ENCODE data around the gene C7orf57. TPM values are rescaled to one million over a fixed set of nuclear protein-coding genes. Genes with fewer than 3 reads are reported as not detected.

Gene C7orf57
- polyA plus RNA-seq, 4 donors, result 0.03 to 0.04 TPM; not detected in 2

- Histone ChIP-seq H3K36me3 (ENCODE audit: control insufficient read depth in 3 of 3, insufficient read depth in 2 of 3, low read depth in 1 of 3, low read length in 3 of 3) (no peaks in the 10 kb centered on the region), H3K9me3 (ENCODE audit: control insufficient read depth in 2 of 2, insufficient read depth in 1 of 2, low read depth in 1 of 2, low read length in 1 of 2) (peaks cover 0 to 3% of the 10 kb centered on the region in 2 donors), H3K27me3 (ENCODE audit: control insufficient read depth in 3 of 3, insufficient read depth in 3 of 3, low read length in 3 of 3) (peaks cover 0 to 2% (median 2%) of the 10 kb centered on the region in 3 donors), H3K27ac (ENCODE audit: low read depth in 1 of 3, low read length in 2 of 3) (no peak overlapping the region), H3K4me3 (ENCODE audit: low read depth in 1 of 3, low read length in 3 of 3) (no peak overlapping the region), H3K4me1 (ENCODE audit: control insufficient read depth in 3 of 3, insufficient read depth in 2 of 3, low read depth in 1 of 3, low read length in 2 of 3) (no peaks in the 10 kb centered on the region)
- no peak for DNase-seq
- no peak for FAIRE-seq
Observed at GRCh38 chr7:48016641-48017040, 18.7 kb upstream of the C7orf57 start.

GRCh38 chr7:48017674-48018073, 17.7 kb upstream of the C7orf57 start:
- H3K27me3 ChIP-seq (ENCODE audit: control insufficient read depth in 3 of 3, insufficient read depth in 3 of 3, low read length in 3 of 3), result peaks cover 0 to 2% (median 2%) of the 10 kb centered on the region in 3 donors
- DNase-seq (no peak), FAIRE-seq (no peak)
- WGBS, 3 donors, result 78 to 91% (median 82%) methylated on average over 4 of the region's 4 CpGs
- no peaks in the 10 kb centered on the region for H3K36me3 ChIP-seq (ENCODE audit: control insufficient read depth in 3 of 3, insufficient read depth in 2 of 3, low read depth in 1 of 3, low read length in 3 of 3)
- H3K27ac ChIP-seq (ENCODE audit: low read depth in 1 of 3, low read length in 2 of 3), result no peak overlapping the region
- peaks cover 0 to 2% of the 10 kb centered on the region in 2 donors for H3K9me3 ChIP-seq (ENCODE audit: control insufficient read depth in 2 of 2, insufficient read depth in 1 of 2, low read depth in 1 of 2, low read length in 1 of 2)
- H3K4me3 ChIP-seq (ENCODE audit: low read depth in 1 of 3, low read length in 3 of 3), result no peak overlapping the region
- no peaks in the 10 kb centered on the region for H3K4me1 ChIP-seq (ENCODE audit: control insufficient read depth in 3 of 3, insufficient read depth in 2 of 3, low read depth in 1 of 3, low read length in 2 of 3)

GRCh38 chr7:48025624-48026023, 9.7 kb upstream of the C7orf57 start:
- Histone ChIP-seq H3K36me3 (ENCODE audit: control insufficient read depth in 3 of 3, insufficient read depth in 2 of 3, low read depth in 1 of 3, low read length in 3 of 3) (no peaks in the 10 kb centered on the region), H3K9me3 (ENCODE audit: control insufficient read depth in 2 of 2, insufficient read depth in 1 of 2, low read depth in 1 of 2, low read length in 1 of 2) (no peaks in the 10 kb centered on the region), H3K27me3 (ENCODE audit: control insufficient read depth in 3 of 3, insufficient read depth in 3 of 3, low read length in 3 of 3) (peaks cover 0 to 3% (median 0%) of the 10 kb centered on the region in 3 donors), H3K27ac (ENCODE audit: low read depth in 1 of 3, low read length in 2 of 3) (no peak overlapping the region), H3K4me1 (ENCODE audit: control insufficient read depth in 3 of 3, insufficient read depth in 2 of 3, low read depth in 1 of 3, low read length in 2 of 3) (no peaks in the 10 kb centered on the region), H3K4me3 (ENCODE audit: low read depth in 1 of 3, low read length in 3 of 3) (no peak overlapping the region)
- DNase-seq (no peak), FAIRE-seq (no peak)
- WGBS, 3 donors, result 18 to 39% (median 37%) methylated on average over 5 of the region's 5 CpGs

- WGBS, 3 donors, result 82 to 91% (median 88%) methylated on average over 6 of the region's 6 CpGs
- no peak for DNase-seq
- no peak for FAIRE-seq
- Histone ChIP-seq H3K4me3 (ENCODE audit: low read depth in 1 of 3, low read length in 3 of 3) (no peak within 1 kb of the TSS), H3K9me3 (ENCODE audit: control insufficient read depth in 2 of 2, insufficient read depth in 1 of 2, low read depth in 1 of 2, low read length in 1 of 2) (no peaks in the 10 kb centered on the region), H3K36me3 (ENCODE audit: control insufficient read depth in 3 of 3, insufficient read depth in 2 of 3, low read depth in 1 of 3, low read length in 3 of 3) (no peaks in the 10 kb centered on the region), H3K4me1 (ENCODE audit: control insufficient read depth in 3 of 3, insufficient read depth in 2 of 3, low read depth in 1 of 3, low read length in 2 of 3) (no peaks in the 10 kb centered on the region), H3K27ac (ENCODE audit: low read depth in 1 of 3, low read length in 2 of 3) (no peak within 1 kb of the TSS), H3K27me3 (ENCODE audit: control insufficient read depth in 3 of 3, insufficient read depth in 3 of 3, low read length in 3 of 3) (peaks cover 0 to 8% (median 3%) of the 10 kb centered on the region in 3 donors)
Observed at GRCh38 chr7:48028938-48029337, 6.4 kb upstream of the C7orf57 start, which contains the start of gene SUN3. Gene SUN3, minus strand, starts transcription at chr7:48029107. Its CDS starts 169 bp downstream, at chr7:48028938.

GRCh38 chr7:48031111-48031510, 4.2 kb upstream of the C7orf57 start:
- Histone ChIP-seq H3K4me1 (ENCODE audit: control insufficient read depth in 3 of 3, insufficient read depth in 2 of 3, low read depth in 1 of 3, low read length in 2 of 3) (peaks cover 0 to 9% (median 4%) of the 10 kb centered on the region in 3 donors), H3K27me3 (ENCODE audit: control insufficient read depth in 3 of 3, insufficient read depth in 3 of 3, low read length in 3 of 3) (peaks cover 0 to 24% (median 3%) of the 10 kb centered on the region in 3 donors), H3K27ac (ENCODE audit: low read depth in 1 of 3, low read length in 2 of 3) (no peak overlapping the region), H3K36me3 (ENCODE audit: control insufficient read depth in 3 of 3, insufficient read depth in 2 of 3, low read depth in 1 of 3, low read length in 3 of 3) (no peaks in the 10 kb centered on the region), H3K9me3 (ENCODE audit: control insufficient read depth in 2 of 2, insufficient read depth in 1 of 2, low read depth in 1 of 2, low read length in 1 of 2) (no peaks in the 10 kb centered on the region), H3K4me3 (ENCODE audit: low read depth in 1 of 3, low read length in 3 of 3) (no peak overlapping the region)
- WGBS, 3 donors, result 55 to 67% (median 63%) methylated on average over 2 of the region's 2 CpGs
- no peak for FAIRE-seq
- no peak for DNase-seq

GRCh38 chr7:48033922-48034321, 1.4 kb upstream of the C7orf57 start:
- DNase-seq, result no peak
- H3K4me3 ChIP-seq (ENCODE audit: low read depth in 1 of 3, low read length in 3 of 3), result no peak overlapping the region
- 60 to 66% (median 65%) methylated on average over 5 of the region's 5 CpGs for WGBS, 3 donors
- FAIRE-seq, result no peak
- peaks cover 0 to 39% (median 5%) of the 10 kb centered on the region in 3 donors for H3K27me3 ChIP-seq (ENCODE audit: control insufficient read depth in 3 of 3, insufficient read depth in 3 of 3, low read length in 3 of 3)
- peaks cover 0 to 11% (median 4%) of the 10 kb centered on the region in 3 donors for H3K4me1 ChIP-seq (ENCODE audit: control insufficient read depth in 3 of 3, insufficient read depth in 2 of 3, low read depth in 1 of 3, low read length in 2 of 3)
- no peak overlapping the region for H3K27ac ChIP-seq (ENCODE audit: low read depth in 1 of 3, low read length in 2 of 3)
- no peaks in the 10 kb centered on the region for H3K9me3 ChIP-seq (ENCODE audit: control insufficient read depth in 2 of 2, insufficient read depth in 1 of 2, low read depth in 1 of 2, low read length in 1 of 2)
- H3K36me3 ChIP-seq (ENCODE audit: control insufficient read depth in 3 of 3, insufficient read depth in 2 of 3, low read depth in 1 of 3, low read length in 3 of 3), result no peaks in the 10 kb centered on the region

GRCh38 chr7:48035967-48036478, 680 bp downstream of the C7orf57 start:
- Histone ChIP-seq H3K27ac (ENCODE audit: low read depth in 1 of 3, low read length in 2 of 3) (no peak overlapping the region), H3K4me3 (ENCODE audit: low read depth in 1 of 3, low read length in 3 of 3) (peak overlapping the region in 2 of 3 donors; percentile 48 to 66), H3K27me3 (ENCODE audit: control insufficient read depth in 3 of 3, insufficient read depth in 3 of 3, low read length in 3 of 3) (peaks cover 0 to 39% (median 5%) of the 10 kb centered on the region in 3 donors), H3K4me1 (ENCODE audit: control insufficient read depth in 3 of 3, insufficient read depth in 2 of 3, low read depth in 1 of 3, low read length in 2 of 3) (peaks cover 0 to 11% (median 4%) of the 10 kb centered on the region in 3 donors), H3K36me3 (ENCODE audit: control insufficient read depth in 3 of 3, insufficient read depth in 2 of 3, low read depth in 1 of 3, low read length in 3 of 3) (no peaks in the 10 kb centered on the region), H3K9me3 (ENCODE audit: control insufficient read depth in 2 of 2, insufficient read depth in 1 of 2, low read depth in 1 of 2, low read length in 1 of 2) (no peaks in the 10 kb centered on the region)
- DNase-seq (peak; percentile 31 to 52), FAIRE-seq (no peak)
- 2 to 6% (median 3%) methylated on average over 42 of the region's 42 CpGs for WGBS, 3 donors

GRCh38 chr7:48038815-48039506, 3.6 kb downstream of the C7orf57 start:
- 55 to 68% (median 60%) methylated on average over 5 of the region's 5 CpGs for WGBS, 3 donors
- no peaks in the 10 kb centered on the region for H3K9me3 ChIP-seq (ENCODE audit: control insufficient read depth in 2 of 2, insufficient read depth in 1 of 2, low read depth in 1 of 2, low read length in 1 of 2)
- H3K36me3 ChIP-seq (ENCODE audit: control insufficient read depth in 3 of 3, insufficient read depth in 2 of 3, low read depth in 1 of 3, low read length in 3 of 3), result no peaks in the 10 kb centered on the region
- H3K27me3 ChIP-seq (ENCODE audit: control insufficient read depth in 3 of 3, insufficient read depth in 3 of 3, low read length in 3 of 3), result peaks cover 0 to 34% (median 5%) of the 10 kb centered on the region in 3 donors
- no peak overlapping the region for H3K27ac ChIP-seq (ENCODE audit: low read depth in 1 of 3, low read length in 2 of 3)
- DNase-seq (no peak), FAIRE-seq (no peak)
- no peak overlapping the region for H3K4me3 ChIP-seq (ENCODE audit: low read depth in 1 of 3, low read length in 3 of 3)
- peaks cover 0 to 11% (median 4%) of the 10 kb centered on the region in 3 donors for H3K4me1 ChIP-seq (ENCODE audit: control insufficient read depth in 3 of 3, insufficient read depth in 2 of 3, low read depth in 1 of 3, low read length in 2 of 3)

Measured in small intestine (tissue), 7 donors.